ENCODE measurements around the gene AKAP12. TPM values are rescaled to one million over a fixed set of nuclear protein-coding genes. Genes with fewer than 3 reads are reported as not detected.
A peak's percentile ranks its signal among the peaks of the same experiment; 100 is the strongest.
"Not testable (repeated sequence)": the region's sequence is repeated elsewhere in the genome, so short reads cannot be mapped to it uniquely, and the experiment has no call there.

The AKAP12 gene
- total RNA-seq, 3 donors from 2014 or later (not counting 1 experiment from before 2014, with no cell fraction given), result 0.07 to 17.6 (median 0.75) TPM

DNA sequence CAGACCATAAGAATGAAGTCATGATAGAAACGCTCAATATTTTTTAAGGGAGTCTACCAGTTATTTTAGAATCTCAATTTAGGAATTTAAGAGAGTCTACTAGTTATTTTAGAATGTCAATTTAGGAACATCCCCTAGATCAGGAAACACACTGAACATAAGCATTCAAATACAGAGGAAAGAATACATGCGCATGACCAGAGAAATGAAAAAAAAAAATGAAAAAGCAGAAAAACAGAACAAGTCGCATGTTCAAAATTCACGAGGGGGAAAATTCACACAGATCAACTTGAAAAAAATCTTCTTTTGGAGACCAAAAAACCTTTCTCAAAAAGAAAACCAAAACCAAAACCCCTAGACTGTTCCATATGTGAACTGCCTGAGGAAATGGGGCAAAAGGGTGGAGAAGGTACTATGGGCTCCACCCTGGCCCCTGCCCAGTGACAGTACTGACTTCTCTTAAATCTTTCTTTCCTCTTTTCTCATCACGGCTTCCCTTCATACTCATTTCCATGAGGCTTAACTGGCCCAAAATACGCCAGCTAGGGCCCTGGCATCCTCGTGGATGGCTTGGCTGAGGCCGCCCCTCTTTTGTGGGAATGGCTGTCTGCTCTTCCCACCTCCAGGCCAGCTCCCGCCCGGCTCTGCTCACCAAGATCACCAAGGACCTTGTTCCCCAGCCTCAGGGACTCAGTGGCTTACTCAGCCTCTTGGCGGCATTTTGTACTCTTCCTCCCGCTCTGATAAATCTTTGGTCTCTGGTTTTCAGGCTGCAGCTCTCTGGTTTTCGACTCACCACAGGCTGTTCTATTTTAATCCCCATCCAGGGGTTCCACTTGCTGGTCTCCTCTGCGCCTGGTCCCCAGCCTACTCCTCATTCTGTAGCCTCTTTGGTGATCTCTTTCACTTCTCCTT is 140.4 kb downstream of the AKAP12 start:
- peak overlapping the region; percentile 94 to 95 for H3K27ac Mint-ChIP-seq
- Histone ChIP-seq H3K9me3 (ENCODE audit: control insufficient read depth, insufficient read depth, low read length) (no peaks in the 10 kb centered on the region), H3K27me3 (ENCODE audit: control insufficient read depth, insufficient read depth, low read length) (no peaks in the 10 kb centered on the region), H3K36me3 (ENCODE audit: control insufficient read depth, insufficient read depth, low read length) (peaks cover 2% of the 10 kb centered on the region), H3K4me3 (ENCODE audit: low read length) (peak overlapping the region; percentile 37), H3K27ac (ENCODE audit: low read length) (peak overlapping the region; percentile 96), H3K4me1 (ENCODE audit: control insufficient read depth, insufficient read depth, low read length) (peaks cover 28% of the 10 kb centered on the region)
- intact Hi-C loops (cut with micrococcal nuclease), result loop anchor here (1.0 to 10.0 kb wide), 2 partner anchors 9 to 1605 kb away; partner anchors contain the start of gene FBXO5
- H3K4me3 Mint-ChIP-seq, result peak overlapping the region; percentile 86
- peaks cover 68 to 71% of the 10 kb centered on the region in 2 donors for H3K4me1 Mint-ChIP-seq
- TF ChIP-seq, protein P1, sequence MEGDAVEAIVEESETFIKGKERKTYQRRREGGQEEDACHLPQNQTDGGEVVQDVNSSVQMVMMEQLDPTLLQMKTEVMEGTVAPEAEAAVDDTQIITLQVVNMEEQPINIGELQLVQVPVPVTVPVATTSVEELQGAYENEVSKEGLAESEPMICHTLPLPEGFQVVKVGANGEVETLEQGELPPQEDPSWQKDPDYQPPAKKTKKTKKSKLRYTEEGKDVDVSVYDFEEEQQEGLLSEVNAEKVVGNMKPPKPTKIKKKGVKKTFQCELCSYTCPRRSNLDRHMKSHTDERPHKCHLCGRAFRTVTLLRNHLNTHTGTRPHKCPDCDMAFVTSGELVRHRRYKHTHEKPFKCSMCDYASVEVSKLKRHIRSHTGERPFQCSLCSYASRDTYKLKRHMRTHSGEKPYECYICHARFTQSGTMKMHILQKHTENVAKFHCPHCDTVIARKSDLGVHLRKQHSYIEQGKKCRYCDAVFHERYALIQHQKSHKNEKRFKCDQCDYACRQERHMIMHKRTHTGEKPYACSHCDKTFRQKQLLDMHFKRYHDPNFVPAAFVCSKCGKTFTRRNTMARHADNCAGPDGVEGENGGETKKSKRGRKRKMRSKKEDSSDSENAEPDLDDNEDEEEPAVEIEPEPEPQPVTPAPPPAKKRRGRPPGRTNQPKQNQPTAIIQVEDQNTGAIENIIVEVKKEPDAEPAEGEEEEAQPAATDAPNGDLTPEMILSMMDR (IDR thresholded peaks at IDR 0.05), result no peak
- H3K9me3 Mint-ChIP-seq, result no peaks in the 10 kb centered on the region
- no peaks in the 10 kb centered on the region for H3K36me3 Mint-ChIP-seq
- 24% methylated on average over 13 of the region's 14 CpGs for WGBS (ENCODE audit: insufficient coverage)
- no peaks in the 10 kb centered on the region for H3K27me3 Mint-ChIP-seq (ENCODE audit: low read depth in 2 of 2)
- DNase-seq (peak; percentile 30 to 66), ATAC-seq (peak; percentile 76 to 88 (median 86))

DNA sequence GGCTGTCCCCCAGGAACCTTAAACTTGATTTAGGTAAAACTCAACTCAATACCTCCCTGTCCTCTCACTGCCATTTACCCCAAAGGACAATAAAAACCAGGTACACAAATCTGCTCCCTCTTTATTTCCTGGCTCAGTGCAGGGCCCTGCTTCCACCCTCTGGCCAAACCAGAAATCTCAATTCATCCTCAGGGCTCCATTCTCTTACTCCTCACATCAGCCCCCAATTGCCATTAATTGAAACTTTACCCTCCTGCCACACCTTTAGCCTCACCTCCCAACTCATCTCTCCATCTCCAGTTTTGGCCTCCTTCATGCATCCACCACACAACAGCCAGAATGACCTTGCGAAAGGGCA is 141.1 kb downstream of the AKAP12 start:
- 91% methylated on average over 1 of the region's 1 CpG for WGBS (ENCODE audit: insufficient coverage)
- H3K4me1 ChIP-seq (ENCODE audit: control insufficient read depth, insufficient read depth, low read length), result peaks cover 22% of the 10 kb centered on the region

DNA sequence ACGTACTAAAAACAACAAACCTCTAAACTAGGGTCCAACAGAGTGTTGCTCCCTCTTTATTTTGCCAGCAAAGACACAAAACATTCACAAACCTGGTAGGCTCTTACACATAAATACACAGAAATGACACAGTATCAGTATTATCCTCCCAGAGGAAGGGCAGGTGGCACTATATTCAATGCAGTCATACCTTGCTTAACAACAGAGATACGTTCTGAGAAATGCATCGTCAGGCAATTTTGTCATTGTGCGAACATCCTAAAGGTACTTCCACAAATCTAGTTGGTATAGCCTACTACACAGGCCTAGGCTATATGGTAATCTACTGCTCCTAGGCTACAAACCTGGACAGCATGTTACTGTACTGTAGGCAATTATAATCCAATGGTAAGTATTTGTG is 142.0 kb downstream of the AKAP12 start:
- Histone ChIP-seq H3K27me3 (ENCODE audit: control insufficient read depth, insufficient read depth, low read length) (no peaks in the 10 kb centered on the region), H3K9me3 (ENCODE audit: control insufficient read depth, insufficient read depth, low read length) (no peaks in the 10 kb centered on the region), H3K4me1 (ENCODE audit: control insufficient read depth, insufficient read depth, low read length) (peaks cover 22% of the 10 kb centered on the region), H3K36me3 (ENCODE audit: control insufficient read depth, insufficient read depth, low read length) (peaks cover 2% of the 10 kb centered on the region), H3K4me3 (ENCODE audit: low read length) (no peak overlapping the region), H3K27ac (ENCODE audit: low read length) (no peak overlapping the region)
- intact Hi-C loops (cut with micrococcal nuclease), result loop anchor here (10.0 kb wide), 1 partner anchor 1603 kb away; the partner anchor contains the start of gene FBXO5
- Mint-ChIP-seq H3K4me1 (peaks cover 60 to 68% of the 10 kb centered on the region in 2 donors), H3K9me3 (no peaks in the 10 kb centered on the region), H3K27me3 (ENCODE audit: low read depth in 2 of 2) (no peaks in the 10 kb centered on the region), H3K27ac (peak overlapping the region; percentile 94 to 95), H3K36me3 (no peaks in the 10 kb centered on the region), H3K4me3 (peak overlapping the region; percentile 86)
- WGBS (ENCODE audit: insufficient coverage), result 81% methylated on average over 4 of the region's 4 CpGs
- TF ChIP-seq, protein P1 (IDR thresholded peaks at IDR 0.05), result no peak
- DNase-seq, result no peak
- ATAC-seq, result no peak

More for the DNA sequence above, 141.1 kb downstream of the AKAP12 start:
- Mint-ChIP-seq H3K27ac (peak overlapping the region; percentile 94 to 95), H3K4me3 (peak overlapping the region; percentile 86), H3K9me3 (no peaks in the 10 kb centered on the region), H3K36me3 (no peaks in the 10 kb centered on the region), H3K27me3 (ENCODE audit: low read depth in 2 of 2) (no peaks in the 10 kb centered on the region), H3K4me1 (peaks cover 69 to 72% of the 10 kb centered on the region in 2 donors)
- DNase-seq (no peak), ATAC-seq (peak in 2 of 3 donors; percentile 12 to 14)
- TF ChIP-seq, protein P1 (IDR thresholded peaks at IDR 0.05), result no peak
- peaks cover 2% of the 10 kb centered on the region for H3K36me3 ChIP-seq (ENCODE audit: control insufficient read depth, insufficient read depth, low read length)
- H3K27ac ChIP-seq (ENCODE audit: low read length), result peak overlapping the region; percentile 96
- intact Hi-C loops (cut with micrococcal nuclease), result loop anchor here (1.0 to 10.0 kb wide), 2 partner anchors 8 to 1604 kb away; partner anchors contain the start of gene FBXO5
- H3K9me3 ChIP-seq (ENCODE audit: control insufficient read depth, insufficient read depth, low read length), result no peaks in the 10 kb centered on the region
- H3K4me3 ChIP-seq (ENCODE audit: low read length), result no peak overlapping the region
- no peaks in the 10 kb centered on the region for H3K27me3 ChIP-seq (ENCODE audit: control insufficient read depth, insufficient read depth, low read length)

DNA sequence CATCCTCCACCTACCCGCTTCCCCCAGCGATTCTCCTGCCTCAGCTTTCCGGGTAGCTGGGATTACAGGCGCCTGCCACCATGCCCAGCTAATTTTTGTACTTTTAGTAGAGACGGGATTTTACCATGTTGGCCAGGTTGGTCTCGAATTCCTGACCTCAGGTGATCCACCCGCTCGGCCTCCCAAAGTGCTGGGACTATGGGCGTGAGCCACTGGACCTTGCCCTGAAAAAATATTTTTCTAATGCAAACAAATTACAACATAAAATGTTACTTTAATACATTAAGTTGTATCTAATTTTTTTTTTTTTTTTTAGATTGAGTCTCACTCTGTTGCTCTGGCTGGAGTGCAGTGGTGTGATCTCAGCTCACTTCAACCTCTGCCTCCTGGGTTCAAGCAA is 142.9 kb downstream of the AKAP12 start:
- not testable (repeated sequence) for H3K36me3 Mint-ChIP-seq; H3K27ac ChIP-seq (ENCODE audit: low read length); H3K36me3 ChIP-seq (ENCODE audit: control insufficient read depth, insufficient read depth, low read length); H3K4me3 Mint-ChIP-seq; H3K9me3 ChIP-seq (ENCODE audit: control insufficient read depth, insufficient read depth, low read length); H3K27me3 Mint-ChIP-seq (ENCODE audit: low read depth in 2 of 2); DNase-seq; H3K9me3 Mint-ChIP-seq; H3K4me3 ChIP-seq (ENCODE audit: low read length); ATAC-seq; H3K27me3 ChIP-seq (ENCODE audit: control insufficient read depth, insufficient read depth, low read length)
- H3K4me1 ChIP-seq (ENCODE audit: control insufficient read depth, insufficient read depth, low read length), result peaks cover 20% of the 10 kb centered on the region
- Mint-ChIP-seq H3K27ac (peak overlapping the region in 1 of 2 donors; percentile 94), H3K4me1 (peaks cover 58 to 65% of the 10 kb centered on the region in 2 donors)
- WGBS (ENCODE audit: insufficient coverage), result 95% methylated on average over 9 of the region's 9 CpGs
- intact Hi-C loops (cut with micrococcal nuclease), result loop anchor here (10.0 kb wide), 1 partner anchor 1602 kb away; the partner anchor contains the start of gene FBXO5

All from natural killer cell (primary cell).